Measurements from ENCODE around the gene LY6G5C. TPM values are rescaled to one million over a fixed set of nuclear protein-coding genes. Genes with fewer than 3 reads are reported as not detected.

LY6G5C gene
- total RNA-seq, 1 donor from 2014 or later, result 0.88 TPM

- DNase-seq (ENCODE audit: low spot score) (no peak), ATAC-seq (no peak)
Measured at GRCh38 chr6:31663126-31663960, 17.5 kb downstream of the LY6G5C start.

DNA sequence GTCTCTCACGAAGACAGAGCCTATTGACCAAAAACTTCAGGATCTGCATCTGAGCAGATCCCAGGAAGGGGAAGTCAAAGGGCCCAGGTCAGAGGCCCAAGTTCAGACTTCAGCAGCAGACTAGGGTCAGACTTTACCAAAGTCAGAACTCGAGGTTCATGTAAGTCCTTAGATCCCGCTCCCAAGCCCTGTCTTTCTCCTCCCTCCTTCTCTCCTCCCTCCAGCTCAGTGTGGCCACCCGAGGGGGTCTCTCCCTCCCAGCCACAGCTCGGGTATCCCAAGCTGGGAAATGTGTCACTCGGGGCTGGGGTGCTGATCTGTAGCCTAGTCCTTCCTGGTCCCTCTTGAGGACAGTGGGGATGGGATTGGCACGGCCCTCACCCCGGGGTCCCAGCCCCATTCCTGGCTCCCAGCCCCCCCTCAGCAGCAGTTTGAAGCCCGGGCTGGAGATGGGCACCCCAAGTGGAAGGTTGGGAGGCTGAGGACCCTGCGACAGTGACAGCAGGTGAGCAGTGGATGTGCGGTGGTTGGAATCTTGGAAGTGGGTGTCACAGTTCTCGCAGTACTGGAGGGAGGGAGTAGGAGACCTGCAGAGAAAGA is 18.6 kb downstream of the LY6G5C start:
- DNase-seq (ENCODE audit: low spot score), result no peak
- no peak for ATAC-seq

DNA sequence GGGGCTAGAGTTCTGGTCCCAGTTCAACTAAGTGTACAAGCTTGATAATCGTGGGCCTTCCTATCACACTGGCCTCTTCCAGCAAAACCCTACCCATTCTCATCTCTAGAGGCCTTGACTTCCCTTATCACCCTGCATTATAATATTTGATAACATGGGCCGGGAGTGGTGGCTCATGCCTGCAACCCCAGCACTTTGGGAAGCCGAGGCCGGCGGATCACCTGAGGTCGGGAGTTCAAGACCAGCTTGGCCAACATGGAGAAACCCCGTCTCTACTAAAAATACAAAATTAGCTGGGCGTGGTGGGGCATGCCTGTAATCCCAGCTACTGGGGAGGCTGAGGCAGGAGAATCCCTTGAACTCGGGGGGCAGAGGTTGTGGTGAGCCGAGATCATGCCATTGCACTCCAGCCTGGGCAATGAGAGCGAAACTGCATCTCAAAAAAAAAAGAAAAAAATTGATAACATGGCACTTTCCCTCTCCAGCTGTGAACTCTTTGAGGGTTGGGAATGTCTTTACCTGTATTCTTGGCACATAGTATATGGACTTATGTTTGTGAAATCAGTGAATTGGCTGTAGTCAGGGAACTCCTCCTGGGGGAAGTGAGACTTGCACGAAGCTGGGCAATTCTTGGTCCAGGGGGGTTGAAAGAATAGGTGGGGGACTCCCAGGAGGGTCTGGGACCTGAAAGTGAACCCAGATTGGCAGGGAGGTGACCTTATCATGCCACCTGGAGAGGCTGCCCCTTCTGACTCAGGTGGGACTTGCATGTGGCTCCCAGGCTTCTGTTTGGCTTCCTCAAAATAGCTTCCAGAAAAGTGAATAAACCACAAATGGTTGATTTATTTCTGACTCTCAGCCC is 19.4 kb downstream of the LY6G5C start:
- no peak for ATAC-seq
- DNase-seq (ENCODE audit: low spot score), result no peak

GRCh38 chr6:31660381-31661261 is 20.2 kb downstream of the LY6G5C start, which contains the start of gene C6orf47:
Gene C6orf47, minus strand, starts transcription at chr6:31660778. Its CDS starts 831 bp downstream, at chr6:31659947.
- ATAC-seq (peak; percentile 78), DNase-seq (ENCODE audit: low spot score) (peak; percentile 86)

DNA sequence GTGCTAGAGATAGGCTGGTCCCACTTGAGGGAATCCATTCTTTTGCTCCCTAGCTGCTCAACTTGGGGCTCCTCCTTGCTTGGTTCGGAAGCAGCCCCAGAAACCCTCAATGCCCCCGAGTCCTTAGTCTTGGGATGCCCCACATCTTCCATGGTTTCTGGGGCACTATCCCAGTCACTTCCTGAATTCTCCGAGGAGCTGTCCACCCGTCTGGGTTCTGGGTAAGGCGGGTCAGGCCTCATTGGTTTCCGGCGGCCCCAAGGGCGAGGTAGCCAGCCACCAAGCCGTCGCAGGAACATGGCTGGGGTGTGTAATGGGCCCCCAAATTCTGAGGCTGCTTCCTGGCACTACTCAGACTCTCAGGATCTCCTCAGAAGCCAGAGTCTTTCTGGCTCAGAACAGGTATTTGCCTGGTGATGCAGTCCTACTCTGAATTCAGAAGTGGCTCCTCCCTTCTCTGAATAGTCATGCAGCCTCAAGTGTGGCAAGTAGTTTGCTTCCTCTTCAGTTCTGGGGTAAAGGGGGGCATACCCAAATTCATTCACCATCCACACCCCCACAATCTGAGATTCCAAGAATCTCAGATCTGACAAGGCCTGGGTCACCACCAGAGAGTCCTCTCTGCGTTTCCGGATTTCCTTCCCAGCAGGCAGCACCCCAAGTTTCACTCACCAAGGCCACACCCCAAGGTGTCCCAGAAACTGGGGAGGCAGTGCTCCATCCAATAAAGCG is 21.1 kb downstream of the LY6G5C start:
- ATAC-seq, result no peak
- DNase-seq (ENCODE audit: low spot score), result no peak

GRCh38 chr6:31658983-31659648 is 21.8 kb downstream of the LY6G5C start:
- DNase-seq (ENCODE audit: low spot score) (no peak), ATAC-seq (no peak)

DNA sequence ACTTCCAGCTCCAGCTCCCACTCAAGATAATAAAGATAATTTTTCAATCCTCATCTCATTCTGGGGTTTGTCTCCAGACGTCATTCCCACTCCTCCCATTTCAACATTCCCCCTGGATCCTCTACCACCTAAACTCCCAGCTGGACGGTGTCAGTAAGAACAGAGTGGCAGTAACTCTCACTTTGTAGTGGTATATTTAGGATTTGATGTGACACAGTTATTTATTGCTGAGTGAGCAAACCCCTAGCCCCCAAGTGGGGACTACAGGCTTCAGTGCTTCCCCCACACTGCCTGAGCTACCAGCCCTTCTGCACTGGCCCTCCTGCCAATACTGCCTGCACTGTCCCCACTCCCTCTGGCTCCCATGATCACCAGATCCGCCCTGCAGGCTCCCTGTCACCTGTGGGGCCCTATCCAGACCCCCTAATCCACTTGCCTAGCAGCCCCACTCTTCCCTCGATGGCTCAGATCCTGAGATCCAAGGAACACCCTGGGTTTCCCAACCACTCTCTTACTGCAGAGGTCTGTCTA is 22.6 kb downstream of the LY6G5C start:
- DNase-seq (ENCODE audit: low spot score), result no peak
- no peak for ATAC-seq

- no peak for ATAC-seq
- no peak for DNase-seq (ENCODE audit: low spot score)
Measured at GRCh38 chr6:31657406-31658157, 23.3 kb downstream of the LY6G5C start.

GRCh38 chr6:31655349-31656237 is 25.3 kb downstream of the LY6G5C start, which contains the start of gene APOM:
Gene APOM, plus strand, starts transcription at chr6:31655894. Its CDS starts 73 bp downstream, at chr6:31655967.
- ATAC-seq (peak; percentile 55), DNase-seq (ENCODE audit: low spot score) (peak; percentile 81)

GRCh38 chr6:31654574-31655348 is 26.1 kb downstream of the LY6G5C start:
- no peak for DNase-seq (ENCODE audit: low spot score)
- ATAC-seq, result no peak

- DNase-seq (ENCODE audit: low spot score) (no peak), ATAC-seq (peak; percentile 69)
Measured at GRCh38 chr6:31652925-31653724, 27.7 kb downstream of the LY6G5C start.

- peak; percentile 70 for ATAC-seq
- peak; percentile 85 for DNase-seq (ENCODE audit: low spot score)
Measured at GRCh38 chr6:31651602-31652191, 29.2 kb downstream of the LY6G5C start.

DNA sequence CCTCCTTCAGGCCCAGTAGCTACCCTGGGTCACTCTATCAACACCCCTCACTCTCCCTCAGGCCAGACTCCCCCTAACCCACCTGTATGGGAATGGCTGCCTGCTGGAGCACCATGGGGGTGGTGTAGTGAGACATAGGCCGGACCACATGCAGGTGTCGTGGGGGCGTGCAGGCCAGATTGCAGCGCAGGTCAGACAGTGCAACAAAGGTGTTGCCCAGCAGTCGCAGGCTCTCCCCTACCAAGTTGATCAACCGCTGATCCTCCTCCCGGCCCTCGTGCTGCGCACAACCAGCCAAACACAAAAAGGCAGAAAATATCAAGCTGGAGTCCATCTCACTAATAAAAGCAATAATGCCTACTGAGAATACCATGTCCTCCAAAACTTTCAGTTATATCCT is 35.5 kb downstream of the LY6G5C start:
- no peak for ATAC-seq

GRCh38 chr6:31643818-31644454 is 36.9 kb downstream of the LY6G5C start:
- ATAC-seq (peak; percentile 92), DNase-seq (ENCODE audit: low spot score) (peak; percentile 75)

More for the DNA sequence above, 35.5 kb downstream of the LY6G5C start:
- no peak for DNase-seq (ENCODE audit: low spot score)
